Loucy (cell line): ENCODE results near the gene SPATA24.
"Not testable (repeated sequence)": the region's sequence is repeated elsewhere in the genome, so short reads cannot be mapped to it uniquely, and the experiment has no call there.

Experiments used
- H2AFZ ChIP-seq: fragments of 200-600 bp; sonication (generic); 2 replicates; pipeline ENCODE4 v1.6.0; 2016; ENCODE audit warnings: antibody characterized with exemption, mild to moderate bottlenecking, low read length, moderate library complexity
- H3F3A ChIP-seq: fragments of 200-600 bp; 2 replicates; pipeline ENCODE4 v1.6.0; 2016; ENCODE audit warnings: antibody characterized with exemption, low read depth, mild to moderate bottlenecking
- H3K27me3 ChIP-seq: fragments of 200-600 bp; sonication (generic); 2 replicates; pipeline ENCODE4 v1.6.1; 2014; ENCODE audit warnings: low read length, mild to moderate bottlenecking; ENCODE audit not compliant: insufficient read depth, poor library complexity, severe bottlenecking
- H3K36me3 ChIP-seq: fragments of 200-600 bp; sonication (generic); 2 replicates; pipeline ENCODE4 v1.6.1; 2016; ENCODE audit warnings: low read length; ENCODE audit not compliant: insufficient read depth
- H3K4me1 ChIP-seq: fragments of 200-600 bp; sonication (generic); 2 replicates; pipeline ENCODE4 v1.5.1; 2014; ENCODE audit warnings: low read length, mild to moderate bottlenecking; ENCODE audit not compliant: insufficient read depth, poor library complexity, severe bottlenecking
- H3K4me2 ChIP-seq: fragments of 200-600 bp; sonication (generic); 2 replicates; pipeline ENCODE4 v1.6.0; 2014; ENCODE audit warnings: antibody characterized with exemption, low read length, low read depth, mild to moderate bottlenecking; ENCODE audit not compliant: poor library complexity, severe bottlenecking
- H3K4me3 ChIP-seq: fragments of 200-600 bp; sonication (generic); 2 replicates; pipeline ENCODE4 v1.5.1; 2014; ENCODE audit warnings: low read length, mild to moderate bottlenecking, mixed read lengths; ENCODE audit not compliant: poor library complexity, severe bottlenecking
- H3K79me2 ChIP-seq: fragments of 200-600 bp; sonication (generic); 2 replicates; pipeline ENCODE4 v1.6.1; 2014; ENCODE audit warnings: low read length; ENCODE audit not compliant: insufficient read depth
- H3K9ac ChIP-seq: fragments of 200-600 bp; sonication (generic); 2 replicates; pipeline ENCODE4 v1.6.0; 2014; ENCODE audit warnings: mild to moderate bottlenecking, low read depth, low read length, moderate library complexity; ENCODE audit not compliant: poor library complexity, severe bottlenecking
- H3K9me2 ChIP-seq: fragments of 200-600 bp; sonication (generic); replicated peaks from 2 replicates; pipeline ENCODE4 v1.6.1; 2016; ENCODE audit warnings: low read depth, low read length, mixed read lengths
- H3K9me3 ChIP-seq: fragments of 200-600 bp; sonication (generic); 2 replicates; pipeline ENCODE4 v1.6.1; 2014; ENCODE audit warnings: mild to moderate bottlenecking, antibody characterized with exemption, low read length, low read depth; ENCODE audit not compliant: insufficient read depth
- H4K20me1 ChIP-seq: fragments of 200-600 bp; sonication (generic); 2 replicates; pipeline ENCODE4 v1.6.0; 2014; ENCODE audit warnings: antibody characterized with exemption, low read length, mild to moderate bottlenecking; ENCODE audit not compliant: insufficient read depth, poor library complexity, severe bottlenecking
- EZH2phosphoT487 ChIP-seq: fragments of 200-600 bp; IDR thresholded peaks from 2 replicates; pipeline ENCODE4 v1.6.1; 2018; ENCODE audit warnings: antibody characterized with exemption, mild to moderate bottlenecking, moderate library complexity, borderline replicate concordance
- TF ChIP-seq, protein P1 (sequence below): fragments of 200-600 bp; sonication (generic); conservative IDR thresholded peaks from 2 replicates; pipeline ENCODE4 v1.5.1; 2014; ENCODE audit warnings: mild to moderate bottlenecking, antibody characterized with exemption, low read length

Gene SPATA24

DNA sequence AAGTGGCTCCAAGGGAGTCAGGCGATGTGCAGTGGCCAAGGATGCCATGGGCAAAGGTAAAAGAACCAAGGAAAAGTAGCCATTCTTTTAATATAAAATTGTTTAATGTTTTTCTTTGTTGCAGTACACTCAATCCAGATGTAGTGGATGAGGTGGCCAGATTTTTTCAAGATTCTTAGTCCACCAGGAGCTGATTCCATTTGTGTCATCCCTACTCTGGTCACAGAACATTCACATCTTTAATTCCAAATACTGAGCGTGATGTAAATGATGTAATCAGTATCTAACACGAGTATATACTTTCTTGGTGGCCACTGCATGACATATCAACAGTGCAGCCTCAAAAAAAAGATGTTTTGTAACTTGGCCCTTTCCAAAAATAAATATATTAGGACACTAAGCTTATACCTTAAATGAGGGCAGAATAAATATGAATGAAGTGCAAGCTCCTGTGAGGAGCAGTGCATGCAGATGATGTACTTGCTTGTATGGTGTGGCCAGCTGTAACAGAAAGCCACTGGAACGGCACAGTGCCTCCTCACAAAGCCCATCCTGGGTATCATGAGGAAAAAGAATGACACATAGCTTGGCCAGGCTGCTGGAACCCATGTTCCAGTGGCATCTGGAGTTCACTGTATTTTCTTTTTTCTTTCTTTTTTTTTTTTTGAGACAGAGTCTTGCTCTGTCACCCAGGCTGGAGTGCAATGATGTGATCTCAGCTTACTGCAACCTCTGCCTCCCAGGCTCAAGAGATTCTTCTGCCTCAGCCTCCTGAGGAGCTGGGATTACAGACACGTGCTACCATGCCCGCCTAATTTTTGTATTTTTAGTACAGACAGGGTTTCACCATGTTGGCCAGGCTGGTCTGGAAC is 6.5 kb upstream of the SPATA24 start:
- no peaks in the 10 kb centered on the region for H3F3A ChIP-seq
- H3K4me3 ChIP-seq, result no peak overlapping the region
- H3K4me1 ChIP-seq, result peaks cover 18% of the 10 kb centered on the region
- no peaks in the 10 kb centered on the region for H3K36me3 ChIP-seq
- TF ChIP-seq EZH2phosphoT487, result no peak
- TF ChIP-seq, protein P1, sequence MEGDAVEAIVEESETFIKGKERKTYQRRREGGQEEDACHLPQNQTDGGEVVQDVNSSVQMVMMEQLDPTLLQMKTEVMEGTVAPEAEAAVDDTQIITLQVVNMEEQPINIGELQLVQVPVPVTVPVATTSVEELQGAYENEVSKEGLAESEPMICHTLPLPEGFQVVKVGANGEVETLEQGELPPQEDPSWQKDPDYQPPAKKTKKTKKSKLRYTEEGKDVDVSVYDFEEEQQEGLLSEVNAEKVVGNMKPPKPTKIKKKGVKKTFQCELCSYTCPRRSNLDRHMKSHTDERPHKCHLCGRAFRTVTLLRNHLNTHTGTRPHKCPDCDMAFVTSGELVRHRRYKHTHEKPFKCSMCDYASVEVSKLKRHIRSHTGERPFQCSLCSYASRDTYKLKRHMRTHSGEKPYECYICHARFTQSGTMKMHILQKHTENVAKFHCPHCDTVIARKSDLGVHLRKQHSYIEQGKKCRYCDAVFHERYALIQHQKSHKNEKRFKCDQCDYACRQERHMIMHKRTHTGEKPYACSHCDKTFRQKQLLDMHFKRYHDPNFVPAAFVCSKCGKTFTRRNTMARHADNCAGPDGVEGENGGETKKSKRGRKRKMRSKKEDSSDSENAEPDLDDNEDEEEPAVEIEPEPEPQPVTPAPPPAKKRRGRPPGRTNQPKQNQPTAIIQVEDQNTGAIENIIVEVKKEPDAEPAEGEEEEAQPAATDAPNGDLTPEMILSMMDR, result no peak
- H3K9me2 ChIP-seq, result no peaks in the 10 kb centered on the region
- no peaks in the 10 kb centered on the region for H3K9me3 ChIP-seq
- H4K20me1 ChIP-seq, result no peaks in the 10 kb centered on the region
- H3K4me2 ChIP-seq, result no peak overlapping the region
- no peak overlapping the region for H2AFZ ChIP-seq
- H3K79me2 ChIP-seq, result no peaks in the 10 kb centered on the region
- no peaks in the 10 kb centered on the region for H3K27me3 ChIP-seq
- no peak overlapping the region for H3K9ac ChIP-seq

DNA sequence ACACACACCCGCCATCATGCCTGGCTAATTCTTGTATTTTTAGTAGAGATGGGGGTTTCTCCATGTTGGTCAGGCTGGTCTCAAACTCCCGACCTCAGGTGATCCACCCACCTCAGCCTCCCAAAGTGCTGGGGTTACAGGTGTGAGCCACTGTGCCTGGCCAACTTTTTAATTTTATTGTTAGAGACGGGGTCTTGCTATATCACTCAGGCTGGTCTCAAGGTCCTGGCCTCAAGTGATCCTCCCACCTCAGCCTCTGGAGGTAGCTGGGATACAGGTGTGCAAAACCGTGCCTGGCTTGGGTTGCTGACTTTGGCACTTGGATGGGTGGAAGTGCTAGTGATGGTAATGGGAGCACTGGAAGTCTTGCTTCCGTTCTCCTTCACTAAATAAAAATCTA is 5.2 kb upstream of the SPATA24 start:
- H3F3A ChIP-seq, H3K9me3 ChIP-seq, H3K4me3 ChIP-seq, H3K36me3 ChIP-seq, H3K4me2 ChIP-seq, H3K27me3 ChIP-seq, H4K20me1 ChIP-seq, H2AFZ ChIP-seq, H3K79me2 ChIP-seq, H3K9ac ChIP-seq, H3K9me2 ChIP-seq: not testable (repeated sequence)
- peaks cover 13% of the 10 kb centered on the region for H3K4me1 ChIP-seq

DNA sequence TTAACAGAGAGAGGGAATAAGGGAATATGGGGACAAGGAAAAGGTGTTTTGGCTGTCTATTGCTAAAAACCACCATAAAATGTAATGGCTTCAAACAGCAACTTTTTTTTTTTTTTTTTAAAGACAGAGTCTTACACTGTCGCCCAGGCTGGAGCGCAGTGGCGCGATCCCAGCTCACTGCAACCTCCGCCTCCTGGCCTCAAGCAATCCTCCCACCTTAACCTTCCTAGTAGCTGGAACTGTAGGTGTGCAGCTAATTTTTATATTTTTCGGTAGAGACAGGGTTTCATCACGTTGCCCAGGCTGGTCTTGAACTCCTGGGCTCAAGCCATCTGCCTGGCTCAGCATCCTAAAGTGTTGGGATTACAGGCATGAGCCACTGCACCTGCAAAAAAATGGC is 4.3 kb upstream of the SPATA24 start:
- no peak overlapping the region for H3K4me2 ChIP-seq
- H3F3A ChIP-seq, result 0 out of 2 replicates have a peak, but pooled peaks cover 1% of the 10 kb centered on the region
- TF ChIP-seq, protein P1, result no peak
- TF ChIP-seq EZH2phosphoT487, result no peak
- H3K9me3 ChIP-seq, result no peaks in the 10 kb centered on the region
- H3K79me2 ChIP-seq, result no peaks in the 10 kb centered on the region
- H3K9ac ChIP-seq, result no peak overlapping the region
- peaks cover 17% of the 10 kb centered on the region for H3K4me1 ChIP-seq
- no peak overlapping the region for H3K4me3 ChIP-seq
- no peaks in the 10 kb centered on the region for H3K9me2 ChIP-seq
- no peaks in the 10 kb centered on the region for H4K20me1 ChIP-seq
- no peaks in the 10 kb centered on the region for H3K36me3 ChIP-seq
- H3K27me3 ChIP-seq, result no peaks in the 10 kb centered on the region
- no peak overlapping the region for H2AFZ ChIP-seq

DNA sequence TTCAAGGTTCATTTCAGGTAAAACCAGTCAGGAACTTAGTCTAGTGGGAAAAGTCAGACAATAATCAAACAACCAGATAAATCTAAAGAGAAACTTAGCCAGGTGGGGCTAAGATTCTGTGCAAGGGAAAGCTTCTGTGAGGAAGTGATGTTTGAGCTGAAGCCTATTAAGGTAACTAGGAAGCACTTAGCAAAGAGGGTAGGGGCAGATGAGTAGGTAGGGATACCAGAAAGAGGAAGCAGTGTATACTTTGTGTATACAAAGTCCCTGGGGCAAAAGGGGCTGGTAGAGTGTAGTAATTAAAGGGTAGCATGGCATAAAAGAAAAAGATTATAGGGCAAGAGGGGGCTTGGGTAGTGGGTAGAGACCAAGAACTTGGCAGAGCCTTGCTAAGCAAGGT is 3.6 kb upstream of the SPATA24 start:
- H3K36me3 ChIP-seq, result no peaks in the 10 kb centered on the region
- H3K4me2 ChIP-seq, result no peak overlapping the region
- H4K20me1 ChIP-seq, result no peaks in the 10 kb centered on the region
- no peak overlapping the region for H3K9ac ChIP-seq
- peaks cover 19% of the 10 kb centered on the region for H3K4me1 ChIP-seq
- H3K4me3 ChIP-seq, result no peak overlapping the region
- no peak overlapping the region for H2AFZ ChIP-seq
- no peaks in the 10 kb centered on the region for H3K9me2 ChIP-seq
- H3F3A ChIP-seq, result 0 out of 2 replicates have a peak, but pooled peaks cover 4% of the 10 kb centered on the region
- TF ChIP-seq, protein P1, result no peak
- TF ChIP-seq EZH2phosphoT487, result no peak
- H3K9me3 ChIP-seq, result no peaks in the 10 kb centered on the region
- H3K27me3 ChIP-seq, result no peaks in the 10 kb centered on the region
- H3K79me2 ChIP-seq, result no peaks in the 10 kb centered on the region
